HG03135 (cell line): ENCODE measurements around the gene SMIM38.
"Not testable (repeated sequence)": the region's sequence is repeated elsewhere in the genome, so short reads cannot be mapped to it uniquely, and the experiment has no call there.

Source experiments
- ATAC-seq: cut with Tn5 transposase; IDR thresholded peaks from one replicate; pipeline ENCODE4 v1.9.1; 2021; ENCODE audit warnings: mild to moderate bottlenecking, moderate library complexity; ENCODE audit not compliant: unreplicated experiment

The SMIM38 gene

GRCh38 chr11:69137151-69137844 lies 18.4 kb upstream of the SMIM38 start:
- ATAC-seq: no peak

GRCh38 chr11:69138265-69138664 lies 17.5 kb upstream of the SMIM38 start:
- ATAC-seq: no peak

DNA sequence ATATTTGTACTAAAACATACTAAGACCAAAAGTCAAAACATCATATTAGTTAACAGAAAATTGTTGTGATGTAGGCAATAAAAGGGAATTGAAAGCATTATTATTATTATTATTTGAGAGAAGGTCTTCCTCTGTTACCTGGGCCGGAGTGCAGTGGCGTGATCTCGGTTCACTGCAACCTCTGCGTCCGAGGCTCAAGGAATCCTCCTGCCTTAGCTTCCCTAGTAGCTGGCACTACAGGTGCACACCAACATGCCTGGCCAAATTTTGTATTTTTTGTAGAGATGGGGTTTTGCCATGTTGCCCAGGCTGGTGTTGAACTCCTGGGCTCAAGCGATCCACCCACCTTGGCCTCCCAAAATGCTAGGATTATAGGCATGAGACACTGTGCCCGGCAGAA lies 15.6 kb upstream of the SMIM38 start:
- not testable (repeated sequence) for ATAC-seq

DNA sequence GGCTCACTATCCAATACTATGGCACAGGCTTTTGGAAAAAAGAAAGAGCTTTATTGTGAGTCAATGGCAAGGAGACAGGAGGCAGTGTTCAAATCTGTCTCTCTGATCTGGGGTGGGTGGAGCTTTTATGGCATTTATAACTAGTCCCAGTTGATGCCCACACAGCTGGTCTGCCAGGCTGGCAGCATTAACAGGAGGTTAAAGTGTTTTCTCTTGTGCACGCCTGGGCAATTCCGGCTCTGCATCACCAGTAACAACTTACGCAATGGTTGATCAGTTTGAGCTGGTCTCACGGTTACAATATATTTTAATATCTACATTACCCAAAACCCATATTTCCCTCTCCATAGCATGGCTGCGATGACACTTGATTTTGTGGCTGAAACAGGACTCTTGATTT lies 15.1 kb upstream of the SMIM38 start:
- no peak for ATAC-seq

DNA sequence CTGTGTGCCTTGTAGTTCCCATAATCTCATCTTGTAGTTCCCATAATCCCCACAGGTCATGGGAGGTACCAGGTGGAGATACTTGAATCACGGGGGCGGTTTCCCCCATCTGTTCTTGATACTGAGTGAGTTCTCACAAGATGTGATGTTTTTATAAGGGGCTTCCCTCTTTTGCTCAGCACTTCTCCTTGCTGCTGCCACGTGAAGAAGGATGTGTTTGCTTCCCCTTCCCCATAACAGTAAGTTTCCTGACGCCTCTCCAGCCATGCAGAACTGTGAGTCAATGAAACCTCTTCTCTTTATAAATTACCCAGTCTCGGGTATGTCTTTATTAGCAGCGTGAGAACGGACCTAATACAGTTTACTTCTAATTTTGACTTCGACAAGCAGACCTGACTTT lies 14.0 kb upstream of the SMIM38 start:
- no peak for ATAC-seq

DNA sequence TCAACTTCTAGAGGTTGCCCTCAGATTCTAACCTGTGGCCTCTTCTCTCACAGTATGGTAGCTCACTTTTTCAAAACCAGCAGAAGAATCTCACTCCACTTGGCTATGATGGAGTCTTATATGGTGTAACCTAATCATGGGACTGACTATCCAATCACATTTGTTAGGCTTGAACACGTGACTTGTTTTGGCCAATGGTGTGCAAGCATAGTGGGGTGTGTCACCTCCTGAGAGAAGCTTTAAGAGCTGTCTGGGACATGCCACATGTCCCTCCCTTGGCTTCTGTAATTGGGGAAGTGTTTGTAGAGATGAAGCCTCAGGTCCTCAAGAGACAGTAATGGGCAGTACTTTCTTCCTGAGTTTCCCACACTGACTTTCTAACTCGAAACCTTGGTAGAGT lies 12.8 kb upstream of the SMIM38 start:
- no peak for ATAC-seq

DNA sequence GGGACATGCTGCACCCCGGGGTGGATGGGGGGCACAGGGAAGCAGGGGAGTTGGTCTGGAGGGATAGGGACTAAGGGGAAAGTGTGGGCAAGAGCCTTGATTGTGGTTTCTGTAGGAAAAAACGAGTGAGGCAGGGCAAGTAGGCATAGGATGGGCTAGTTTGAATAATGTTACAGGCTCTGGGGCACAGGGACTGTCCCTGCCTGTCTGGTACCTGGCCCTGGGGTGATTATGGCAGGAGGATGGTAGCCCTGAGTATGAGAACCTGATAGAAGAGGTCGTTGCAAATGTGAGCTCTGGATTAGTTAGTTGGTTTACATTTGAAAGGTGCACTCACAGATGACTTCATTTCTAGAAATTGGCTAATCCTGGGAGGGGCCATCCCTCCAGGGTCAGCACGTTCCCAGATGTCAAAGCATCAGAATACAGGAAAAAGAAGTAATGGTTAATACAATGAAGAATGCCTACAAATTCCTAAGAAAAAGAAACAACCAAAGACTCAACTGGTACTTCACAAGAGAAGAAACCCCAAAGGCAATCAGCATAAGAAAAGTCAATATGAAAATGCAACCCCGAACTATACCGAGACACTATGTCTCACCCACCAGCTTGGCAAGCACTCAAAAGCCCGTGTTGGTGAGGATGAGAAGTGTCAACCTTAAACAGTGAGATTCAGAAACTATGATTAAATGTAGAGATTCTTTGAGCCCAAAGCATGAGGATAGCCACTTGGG lies 11.3 kb upstream of the SMIM38 start:
- ATAC-seq: no peak

- ATAC-seq: no peak
Observed at GRCh38 chr11:69145050-69145380, 10.7 kb upstream of the SMIM38 start.

- ATAC-seq: no peak
Observed at GRCh38 chr11:69148377-69148762, 7.4 kb upstream of the SMIM38 start.

- ATAC-seq: no peak
Observed at GRCh38 chr11:69148806-69149205, 6.9 kb upstream of the SMIM38 start.

- ATAC-seq: not testable (repeated sequence)
Observed at GRCh38 chr11:69149338-69150045, 6.2 kb upstream of the SMIM38 start.

DNA sequence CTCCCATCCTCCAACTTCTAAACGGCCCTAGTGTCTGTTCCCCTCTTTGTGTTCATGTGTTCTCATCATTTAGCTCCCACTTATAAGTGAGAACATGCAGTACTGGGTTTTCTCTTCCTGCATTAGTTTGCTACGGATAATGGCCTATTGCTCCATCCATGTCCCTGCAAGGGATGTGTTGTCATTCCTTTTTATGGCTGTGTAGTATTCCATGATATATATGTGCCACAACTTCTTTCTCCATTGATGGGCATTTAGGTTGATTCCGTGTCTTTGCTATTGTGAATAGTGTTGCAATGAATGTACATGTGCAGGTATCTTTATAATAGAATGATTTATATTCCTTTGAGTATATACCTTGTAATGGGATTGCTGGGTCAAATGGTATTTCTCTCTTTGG lies 5.6 kb upstream of the SMIM38 start:
- no peak for ATAC-seq

GRCh38 chr11:69151836-69152235 lies 3.9 kb upstream of the SMIM38 start:
- no peak for ATAC-seq

DNA sequence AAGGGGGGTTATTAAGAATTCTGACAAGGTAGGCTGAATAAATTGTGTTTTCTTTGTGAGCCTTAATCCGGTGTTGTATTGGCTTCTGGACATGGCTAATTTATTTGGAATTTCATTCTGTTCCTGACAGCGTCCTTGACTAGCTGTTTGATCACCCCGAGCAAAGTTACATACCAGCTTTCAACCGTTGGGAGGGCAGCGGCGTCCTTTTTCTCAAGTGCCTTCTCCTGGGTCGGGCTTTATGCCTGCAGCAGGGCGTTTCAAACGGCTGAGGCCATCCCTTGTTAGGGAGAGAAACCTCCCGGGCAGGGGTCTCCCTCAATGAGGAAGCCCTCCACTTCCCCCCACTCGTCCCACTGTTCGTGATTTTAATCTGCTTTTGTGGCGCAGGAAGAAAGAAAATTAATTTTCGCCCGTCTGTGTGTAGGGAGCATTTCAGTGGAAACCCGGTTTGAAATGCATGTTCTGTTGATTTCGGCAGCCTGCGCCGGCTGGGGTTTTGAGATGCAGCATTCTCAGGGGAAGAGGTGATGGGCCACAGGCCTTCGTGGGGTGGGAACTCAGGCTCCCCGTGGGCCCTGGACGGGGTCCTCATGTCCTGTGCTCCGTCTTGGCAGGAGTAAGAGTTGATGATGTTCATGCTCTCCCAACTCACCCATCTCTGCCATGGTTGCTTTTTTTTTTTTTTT lies 2.9 kb upstream of the SMIM38 start:
- ATAC-seq: no peak

DNA sequence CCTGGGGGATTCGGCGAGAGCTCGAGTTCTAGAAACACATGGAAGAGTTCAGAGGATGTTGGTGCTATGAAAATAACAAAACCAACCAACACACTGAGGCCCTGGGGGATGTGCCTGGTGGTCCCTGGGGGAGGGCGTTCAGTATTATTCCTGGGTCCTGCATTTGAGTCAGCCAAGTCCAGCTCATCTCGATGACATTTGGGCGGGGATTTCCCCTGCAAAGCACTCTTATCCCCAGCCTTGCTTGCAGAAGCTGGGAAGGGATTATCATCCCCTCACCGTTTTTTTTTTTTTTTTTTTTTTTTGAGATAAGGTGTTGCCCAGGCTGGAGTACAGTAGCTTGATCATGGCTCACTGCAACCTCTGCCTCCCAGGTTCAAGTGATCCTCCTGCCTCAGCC lies 2.1 kb upstream of the SMIM38 start:
- no peak for ATAC-seq

- ATAC-seq: no peak
Observed at GRCh38 chr11:69154211-69154913, 1.4 kb upstream of the SMIM38 start.

- ATAC-seq: no peak
Observed at GRCh38 chr11:69154938-69155301, 815 bp upstream of the SMIM38 start.

GRCh38 chr11:69156235-69156639 lies 502 bp downstream of the SMIM38 start:
- no peak for ATAC-seq

DNA sequence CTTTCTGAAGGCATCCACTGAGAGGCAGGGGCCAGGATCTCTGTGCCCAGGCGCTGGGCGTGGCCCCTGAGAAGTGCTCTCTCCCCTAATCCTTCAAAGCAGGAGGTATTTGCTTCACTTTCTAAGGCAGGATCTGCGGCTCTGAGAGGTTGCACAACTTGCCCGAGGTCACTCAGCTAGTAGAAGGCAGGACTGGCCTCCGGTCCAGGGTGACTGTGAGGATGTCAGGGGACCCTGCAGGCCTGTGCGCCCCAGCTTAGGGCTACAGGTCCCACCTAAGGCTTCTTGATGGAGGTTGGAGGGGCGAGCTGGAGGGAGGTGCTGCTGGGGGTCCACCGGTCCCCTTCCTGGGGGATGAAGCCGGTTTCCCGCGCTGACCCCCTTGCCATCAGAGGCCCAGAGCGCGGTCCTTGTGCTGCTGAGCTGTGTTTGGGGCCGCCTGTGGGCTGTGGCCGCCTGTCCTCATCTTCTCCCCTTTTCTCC lies 979 bp downstream of the SMIM38 start:
- no peak for ATAC-seq

DNA sequence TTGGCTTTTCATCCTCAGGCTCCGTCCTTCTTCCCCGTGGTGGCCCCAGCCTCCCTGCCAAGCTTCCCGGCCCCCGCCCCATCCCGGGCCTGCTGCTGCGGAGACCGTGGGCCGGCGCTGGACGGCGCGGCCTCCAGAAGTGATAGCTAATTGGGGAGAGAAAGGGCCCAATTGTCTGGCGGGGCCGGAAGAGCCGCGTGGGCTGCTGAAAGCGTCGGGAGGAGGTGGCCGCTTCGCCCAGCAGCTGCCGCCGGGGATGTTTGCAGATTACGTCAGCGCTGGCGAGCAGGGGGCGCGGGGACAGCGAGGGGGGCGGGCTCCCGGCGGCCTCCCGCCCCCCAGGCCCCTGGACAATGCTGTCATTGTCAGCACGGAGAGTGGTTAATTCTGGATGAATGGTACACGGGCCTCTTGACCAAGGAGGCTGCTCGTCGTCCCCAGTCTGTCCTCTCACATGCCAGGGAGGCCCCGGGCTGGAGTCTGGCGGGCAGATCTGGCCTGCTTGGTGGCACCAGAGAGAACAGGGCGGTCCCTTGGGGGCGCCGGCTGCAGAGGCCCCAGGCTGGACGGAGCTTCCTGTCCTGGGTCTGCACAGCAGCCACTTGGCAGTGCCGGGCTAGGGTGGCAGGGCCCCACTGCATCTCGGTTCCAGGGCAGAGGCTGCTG lies 1.6 kb downstream of the SMIM38 start:
- ATAC-seq: no peak
